Neural cell (in vitro differentiated cells): ENCODE results near the gene VPREB1. TPM values are rescaled to one million over a fixed set of nuclear protein-coding genes. Genes with fewer than 3 reads are reported as not detected.

ENCODE experiments used
- H2AFZ ChIP-seq: fragments of 200-600, 300-800 bp; sonication (generic), shearing (Covaris generic); 2 replicates; pipeline ENCODE4 v1.6.0; 2014; ENCODE audit warnings: low read depth, mild to moderate bottlenecking, antibody characterized with exemption, low read length, moderate library complexity
- H3F3A ChIP-seq: fragments of 200-600 bp; shearing (Covaris generic); 2 replicates; pipeline ENCODE4 v1.6.1; 2016; ENCODE audit warnings: mild to moderate bottlenecking, moderate library complexity, mixed read lengths, antibody characterized with exemption, low read length; ENCODE audit not compliant: insufficient read depth, poor library complexity, severe bottlenecking
- H3K27ac ChIP-seq: fragments of 200-600, 300-800 bp; sonication (generic), shearing (Covaris generic); 2 replicates; pipeline ENCODE4 v1.5.1; 2014; ENCODE audit warnings: mild to moderate bottlenecking, low read length, moderate library complexity
- H3K27me3 ChIP-seq: fragments of 300-800, 200-600 bp; sonication (generic), shearing (Covaris generic); 2 replicates; pipeline ENCODE4 v1.6.0; 2014; ENCODE audit warnings: mild to moderate bottlenecking, low read depth, low read length, moderate library complexity; ENCODE audit not compliant: insufficient read depth
- H3K36me3 ChIP-seq: fragments of 300-800, 200-600 bp; sonication (generic), shearing (Covaris generic); 2 replicates; pipeline ENCODE4 v1.5.1; 2014; ENCODE audit warnings: mild to moderate bottlenecking, antibody characterized with exemption, low read length, moderate library complexity; ENCODE audit not compliant: insufficient read depth
- H3K4me2 ChIP-seq: fragments of 300-800, 200-600 bp; sonication (generic), shearing (Covaris generic); 2 replicates; pipeline ENCODE4 v1.6.0; 2014; ENCODE audit warnings: mild to moderate bottlenecking, low read length
- H3K4me3 ChIP-seq: fragments of 300-800, 200-600 bp; sonication (generic), shearing (Covaris generic); 2 replicates; pipeline ENCODE4 v1.5.1; 2014; ENCODE audit warnings: mild to moderate bottlenecking, low read length, moderate library complexity
- H3K79me2 ChIP-seq: fragments of 200-600 bp; shearing (Covaris generic); replicated peaks from 2 replicates; pipeline ENCODE4 v1.6.0; 2014; ENCODE audit warnings: mild to moderate bottlenecking, low read length, moderate library complexity; ENCODE audit not compliant: insufficient read depth
- H3K9ac ChIP-seq: fragments of 300-800, 200-600 bp; sonication (generic), shearing (Covaris generic); 2 replicates; pipeline ENCODE4 v1.6.1; 2016; ENCODE audit warnings: mild to moderate bottlenecking, low read length, mixed read lengths
- H3K9me2 ChIP-seq: fragments of 200-600 bp; shearing (Covaris generic); 2 replicates; pipeline ENCODE4 v1.6.1; 2016; ENCODE audit warnings: mild to moderate bottlenecking, low read length, mixed read lengths; ENCODE audit not compliant: insufficient read depth
- H3K9me3 ChIP-seq: fragments of 200-600, 300-800 bp; sonication (generic), shearing (Covaris generic); 2 replicates; pipeline ENCODE4 v1.6.1; 2016; ENCODE audit warnings: mild to moderate bottlenecking, mixed run types, low read length, moderate library complexity, mixed read lengths
- H4K20me1 ChIP-seq: fragments of 200-600 bp; shearing (Covaris generic); 2 replicates; pipeline ENCODE4 v1.6.1; 2016; ENCODE audit warnings: mild to moderate bottlenecking, mixed run types; ENCODE audit not compliant: insufficient read depth
- CTCF ChIP-seq: fragments of 450-650 bp; IDR thresholded peaks from 2 replicates; pipeline ENCODE4 v1.5.1; 2014; ENCODE audit warnings: antibody characterized with exemption, mild to moderate bottlenecking, moderate library complexity; ENCODE audit not compliant: poor library complexity, severe bottlenecking
- EP300 ChIP-seq: fragments of 450-650 bp; conservative IDR thresholded peaks from 2 replicates; pipeline ENCODE4 v1.6.1; 2014; ENCODE audit warnings: antibody characterized with exemption, mild to moderate bottlenecking, moderate library complexity; ENCODE audit not compliant: poor library complexity, severe bottlenecking
- EZH2 ChIP-seq: fragments of 200-600, 300-800 bp; shearing (Covaris generic), sonication (generic); IDR thresholded peaks from 2 replicates; pipeline ENCODE4 v1.6.1; 2014; ENCODE audit warnings: antibody characterized with exemption, low read length, borderline replicate concordance, mild to moderate bottlenecking; ENCODE audit not compliant: insufficient read depth, poor library complexity, severe bottlenecking
- MXI1 ChIP-seq: fragments of 450-650 bp; conservative IDR thresholded peaks from 2 replicates; pipeline ENCODE4 v1.6.1; 2014; ENCODE audit warnings: antibody characterized with exemption, mild to moderate bottlenecking; ENCODE audit not compliant: poor library complexity, severe bottlenecking
- POLR2AphosphoS5 ChIP-seq: IDR thresholded peaks from 2 replicates; pipeline ENCODE4 v1.6.1; 2012
- RAD21 ChIP-seq: fragments of 450-650 bp; conservative IDR thresholded peaks from 2 replicates; pipeline ENCODE4 v1.6.1; 2014; ENCODE audit warnings: antibody characterized with exemption, mild to moderate bottlenecking, moderate library complexity
- SMC3 ChIP-seq: fragments of 450-650 bp; conservative IDR thresholded peaks from 2 replicates; pipeline ENCODE4 v1.6.1; 2014; ENCODE audit warnings: antibody characterized with exemption, mild to moderate bottlenecking, moderate library complexity; ENCODE audit not compliant: poor library complexity
- TAF1 ChIP-seq: IDR thresholded peaks from 2 replicates; pipeline ENCODE4 v1.6.1; 2012; ENCODE audit warnings: low read depth
- polyA plus RNA-seq: library from polyadenylated mRNA; depleted of rRNA; stranded (reverse); fragments of >200 nt; gene quantifications from 2 replicates; pipeline ENCODE4 v1.2.3, GENCODE V29; 2014
- TF ChIP-seq, protein P1 (sequence below): IDR thresholded peaks from 2 replicates; pipeline ENCODE4 v1.6.1; 2012; ENCODE audit warnings: borderline replicate concordance

VPREB1 gene
- polyA plus RNA-seq, 1 donor from 2014 or later, result not detected

GRCh38 chr22:22210889-22211833 is 33.4 kb upstream of the VPREB1 start:
- Histone ChIP-seq H3K4me2 (no peak overlapping the region), H3K9ac (no peak overlapping the region), H3K27me3 (peaks cover 60% of the 10 kb centered on the region), H3K9me3 (no peaks in the 10 kb centered on the region), H4K20me1 (no peaks in the 10 kb centered on the region), H3K4me3 (no peak overlapping the region), H3K36me3 (no peaks in the 10 kb centered on the region), H3K27ac (no peak overlapping the region), H3F3A (no peaks in the 10 kb centered on the region), H2AFZ (no peak overlapping the region), H3K79me2 (no peaks in the 10 kb centered on the region), H3K9me2 (no peaks in the 10 kb centered on the region)
- TF ChIP-seq TAF1 (no peak), CTCF (no peak), MXI1 (no peak), SMC3 (no peak), EZH2 (no peak), RAD21 (no peak), POLR2AphosphoS5 (no peak), EP300 (no peak)
- TF ChIP-seq, protein P1, sequence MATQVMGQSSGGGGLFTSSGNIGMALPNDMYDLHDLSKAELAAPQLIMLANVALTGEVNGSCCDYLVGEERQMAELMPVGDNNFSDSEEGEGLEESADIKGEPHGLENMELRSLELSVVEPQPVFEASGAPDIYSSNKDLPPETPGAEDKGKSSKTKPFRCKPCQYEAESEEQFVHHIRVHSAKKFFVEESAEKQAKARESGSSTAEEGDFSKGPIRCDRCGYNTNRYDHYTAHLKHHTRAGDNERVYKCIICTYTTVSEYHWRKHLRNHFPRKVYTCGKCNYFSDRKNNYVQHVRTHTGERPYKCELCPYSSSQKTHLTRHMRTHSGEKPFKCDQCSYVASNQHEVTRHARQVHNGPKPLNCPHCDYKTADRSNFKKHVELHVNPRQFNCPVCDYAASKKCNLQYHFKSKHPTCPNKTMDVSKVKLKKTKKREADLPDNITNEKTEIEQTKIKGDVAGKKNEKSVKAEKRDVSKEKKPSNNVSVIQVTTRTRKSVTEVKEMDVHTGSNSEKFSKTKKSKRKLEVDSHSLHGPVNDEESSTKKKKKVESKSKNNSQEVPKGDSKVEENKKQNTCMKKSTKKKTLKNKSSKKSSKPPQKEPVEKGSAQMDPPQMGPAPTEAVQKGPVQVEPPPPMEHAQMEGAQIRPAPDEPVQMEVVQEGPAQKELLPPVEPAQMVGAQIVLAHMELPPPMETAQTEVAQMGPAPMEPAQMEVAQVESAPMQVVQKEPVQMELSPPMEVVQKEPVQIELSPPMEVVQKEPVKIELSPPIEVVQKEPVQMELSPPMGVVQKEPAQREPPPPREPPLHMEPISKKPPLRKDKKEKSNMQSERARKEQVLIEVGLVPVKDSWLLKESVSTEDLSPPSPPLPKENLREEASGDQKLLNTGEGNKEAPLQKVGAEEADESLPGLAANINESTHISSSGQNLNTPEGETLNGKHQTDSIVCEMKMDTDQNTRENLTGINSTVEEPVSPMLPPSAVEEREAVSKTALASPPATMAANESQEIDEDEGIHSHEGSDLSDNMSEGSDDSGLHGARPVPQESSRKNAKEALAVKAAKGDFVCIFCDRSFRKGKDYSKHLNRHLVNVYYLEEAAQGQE, result no peak

GRCh38 chr22:22213231-22213630 is 31.4 kb upstream of the VPREB1 start:
- TF ChIP-seq, protein P1, result no peak
- no peak for TF ChIP-seq CTCF
- no peak for TF ChIP-seq EP300
- no peak for TF ChIP-seq RAD21
- Histone ChIP-seq H3K4me2 (no peak overlapping the region), H3K9ac (no peak overlapping the region), H3K9me3 (no peaks in the 10 kb centered on the region), H3K4me3 (no peak overlapping the region), H3F3A (no peaks in the 10 kb centered on the region), H3K36me3 (no peaks in the 10 kb centered on the region), H4K20me1 (no peaks in the 10 kb centered on the region), H3K27me3 (peaks cover 61% of the 10 kb centered on the region), H3K9me2 (no peaks in the 10 kb centered on the region), H2AFZ (no peak overlapping the region), H3K27ac (no peak overlapping the region), H3K79me2 (no peaks in the 10 kb centered on the region)
